ENCODE measurements around the gene KANK4.
"Not testable (repeated sequence)": the region's sequence is repeated elsewhere in the genome, so short reads cannot be mapped to it uniquely, and the experiment has no call there.

The KANK4 gene

DNA sequence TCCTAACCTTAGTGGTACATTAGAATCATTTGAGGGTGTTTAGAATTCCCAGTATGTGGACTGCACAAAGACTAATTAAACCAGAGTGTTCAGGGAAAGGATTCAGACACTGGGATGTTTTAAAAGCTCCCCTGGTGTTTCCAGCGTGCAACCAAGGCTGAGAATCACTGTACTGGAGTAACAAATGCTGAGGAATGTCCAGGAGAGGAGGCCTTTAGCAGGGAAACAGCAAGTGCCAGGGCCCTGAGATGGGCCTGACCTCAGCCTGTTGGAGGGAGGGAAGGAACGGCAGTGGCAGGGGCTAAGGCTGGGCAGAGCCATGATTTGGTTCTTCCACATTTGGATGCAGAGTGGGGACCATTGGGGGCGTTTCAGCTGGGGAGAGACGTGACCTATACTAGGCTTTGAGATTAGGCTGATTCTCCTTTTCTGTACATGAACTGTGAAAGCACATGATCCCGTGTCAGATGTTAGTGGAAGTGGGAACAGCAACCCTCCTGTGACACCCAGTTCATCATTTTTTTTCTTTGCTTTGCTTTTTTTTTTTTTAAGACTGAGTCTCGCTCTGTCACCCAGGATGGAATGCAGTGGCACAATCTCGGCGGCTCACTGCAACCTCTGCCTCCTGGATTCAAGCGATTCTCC is 49.3 kb downstream of the KANK4 start:
- DNase-seq, result no peak

DNA sequence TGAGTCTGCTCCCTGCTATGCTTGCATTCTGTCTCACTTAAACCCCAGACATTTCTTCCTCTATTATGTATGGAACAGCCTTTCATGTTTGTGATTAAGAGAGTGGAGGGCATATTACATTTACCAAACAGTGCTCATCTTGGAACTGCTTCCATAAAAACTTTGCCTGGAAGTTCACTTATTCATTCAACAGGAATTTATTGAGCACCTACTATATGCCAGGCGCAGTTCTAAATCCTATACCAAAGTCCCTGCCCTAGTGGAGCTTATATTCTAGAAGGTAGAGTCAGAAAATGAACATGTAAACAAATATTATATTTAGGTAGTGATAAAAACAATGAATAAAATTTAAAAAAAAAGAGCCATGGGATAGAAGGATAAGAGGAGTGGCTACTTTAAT is 49.8 kb downstream of the KANK4 start:
- no peak for DNase-seq

DNA sequence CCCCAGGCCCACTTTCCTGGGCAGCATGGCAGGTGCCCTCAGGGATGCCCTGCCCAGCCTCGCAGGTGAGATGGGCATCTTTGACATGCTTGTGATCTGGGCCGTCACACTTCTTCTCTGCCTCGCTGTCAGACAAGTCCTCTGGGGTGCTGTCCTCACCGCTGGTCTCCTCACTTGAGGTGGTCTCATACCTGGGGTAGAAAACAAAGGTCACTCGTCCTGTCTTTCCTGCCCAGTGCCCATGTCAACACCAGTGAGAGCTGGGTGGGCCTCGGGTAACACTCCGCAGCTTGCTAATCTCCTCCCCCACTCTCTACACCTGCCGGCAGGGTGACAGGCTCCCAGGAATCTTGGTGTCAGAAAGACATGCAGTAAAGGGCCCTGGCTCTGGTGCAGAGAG is 50.9 kb downstream of the KANK4 start:
- no peak for DNase-seq

DNA sequence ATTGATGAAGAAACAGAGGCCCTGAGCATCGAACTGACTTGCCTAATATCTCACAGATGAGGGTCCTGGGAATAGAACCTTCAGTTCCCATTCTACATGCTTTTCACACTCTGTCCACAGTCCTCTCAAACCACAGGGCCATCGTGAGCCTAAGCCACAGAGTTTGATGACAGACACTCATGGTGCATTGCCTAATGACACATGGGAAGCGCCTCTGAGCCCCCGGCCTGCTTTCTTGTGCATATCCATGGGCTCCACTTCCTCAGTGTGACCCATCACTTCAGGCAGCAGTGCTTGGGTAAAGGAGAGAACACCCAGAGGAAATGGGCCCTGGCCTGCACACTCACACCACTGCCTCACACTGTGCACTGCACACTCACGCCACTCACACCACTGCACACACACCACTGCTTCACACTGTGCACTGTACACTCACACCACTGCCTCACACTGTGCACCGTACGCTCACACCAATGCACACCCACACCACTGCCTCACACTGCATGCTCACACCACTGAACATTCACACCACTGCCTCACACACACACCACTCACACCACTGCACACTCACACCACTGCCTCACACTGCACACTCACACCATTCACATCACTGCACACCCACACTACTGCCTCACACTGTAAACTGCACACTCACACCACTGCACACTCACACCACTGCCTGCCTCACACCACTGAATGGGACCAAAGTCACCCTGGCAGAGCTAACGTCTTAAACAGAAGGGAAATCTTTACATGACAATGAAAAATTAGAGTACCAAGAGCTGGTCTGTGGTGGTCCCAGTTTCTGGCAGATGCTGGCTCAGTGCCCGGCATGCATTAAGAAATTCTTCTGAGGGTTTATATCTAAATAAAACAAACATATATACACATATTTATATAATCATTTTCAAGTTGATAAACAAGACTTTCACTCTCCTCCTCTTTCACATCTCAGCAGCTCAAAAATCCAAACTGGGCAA is 53.0 kb downstream of the KANK4 start:
- DNase-seq, result no peak

DNA sequence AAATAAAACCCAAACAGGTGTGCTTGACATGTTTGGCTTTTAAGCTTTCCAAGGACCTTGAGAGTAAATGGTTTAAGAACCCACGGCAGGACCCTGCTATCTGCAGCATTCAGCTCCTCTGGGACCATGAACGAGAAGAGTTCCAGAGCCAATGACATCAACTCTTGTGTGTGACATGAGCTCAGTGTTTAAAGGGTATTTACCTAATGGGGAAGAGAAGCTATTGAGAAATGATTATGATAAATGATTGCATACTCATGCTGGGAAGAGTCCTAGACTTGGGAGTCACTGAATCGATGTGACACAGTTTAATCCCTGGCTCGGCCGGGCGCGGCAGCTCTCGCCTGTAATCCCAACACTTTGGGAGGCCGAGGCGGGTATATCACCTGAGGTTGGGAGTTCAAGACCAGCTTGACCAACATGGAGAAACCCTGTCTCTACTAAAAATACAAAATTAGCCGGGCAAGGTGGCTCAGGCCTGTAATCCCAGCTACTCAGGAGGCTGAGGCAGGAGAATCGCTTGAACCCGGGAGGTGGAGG is 55.4 kb downstream of the KANK4 start:
- no peak for DNase-seq

DNA sequence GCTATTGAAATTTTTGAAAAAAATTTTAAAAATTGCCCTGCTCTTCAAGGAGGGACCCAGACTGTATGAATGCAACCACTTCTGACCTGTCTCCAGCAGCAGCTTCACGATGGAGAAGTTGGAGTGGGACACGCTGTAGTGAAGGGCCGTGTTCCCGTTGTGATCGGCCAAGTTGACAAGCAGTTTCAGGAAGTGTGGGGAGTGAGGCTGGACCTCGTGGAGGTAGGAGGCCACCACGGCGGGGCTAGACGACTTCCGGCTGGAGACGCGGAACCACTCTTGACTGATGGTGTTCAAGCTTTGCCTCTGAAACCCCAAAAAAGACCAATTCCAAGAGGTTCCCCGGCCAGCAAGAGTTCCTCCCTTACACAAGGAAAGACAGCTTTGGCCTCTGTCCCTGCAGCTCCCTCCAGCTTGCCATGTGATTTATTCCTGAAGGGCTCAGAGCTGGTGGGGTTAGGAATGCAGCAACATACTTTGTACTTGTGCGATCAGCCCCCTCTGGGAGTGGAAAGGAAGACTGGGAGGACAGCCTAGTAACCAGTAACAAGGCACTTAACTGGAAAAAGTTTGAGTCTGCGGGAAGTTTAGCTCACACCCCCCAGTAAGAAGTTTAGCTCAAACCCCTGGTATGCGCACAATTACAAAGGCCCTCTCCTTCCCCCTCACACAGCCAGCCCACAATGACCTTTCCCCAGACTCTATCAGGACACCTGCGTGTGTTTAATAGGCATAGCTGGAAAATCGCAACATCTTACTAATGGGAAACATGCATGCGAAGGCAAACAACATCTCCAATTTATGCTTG is 56.0 kb downstream of the KANK4 start:
- no peak for DNase-seq

DNA sequence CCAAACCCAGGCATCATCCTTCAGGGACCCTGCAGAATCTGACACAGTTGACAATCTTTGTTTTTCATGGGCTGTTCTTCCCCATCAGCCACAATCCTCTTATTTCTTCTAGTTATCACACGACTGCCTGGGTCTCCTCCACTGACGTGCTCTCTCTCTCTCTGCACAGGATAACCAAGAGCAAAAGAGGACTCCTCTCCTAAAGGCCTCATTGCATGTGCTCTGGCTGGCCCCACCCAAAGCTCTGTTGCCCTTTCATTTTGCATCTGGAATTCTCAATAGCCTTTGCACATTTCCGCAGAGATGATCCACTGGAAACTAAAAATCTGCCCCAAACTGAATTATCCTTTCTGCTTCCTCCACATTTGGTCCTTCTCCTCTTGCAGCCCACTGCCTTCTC is 58.5 kb downstream of the KANK4 start:
- DNase-seq, result no peak

DNA sequence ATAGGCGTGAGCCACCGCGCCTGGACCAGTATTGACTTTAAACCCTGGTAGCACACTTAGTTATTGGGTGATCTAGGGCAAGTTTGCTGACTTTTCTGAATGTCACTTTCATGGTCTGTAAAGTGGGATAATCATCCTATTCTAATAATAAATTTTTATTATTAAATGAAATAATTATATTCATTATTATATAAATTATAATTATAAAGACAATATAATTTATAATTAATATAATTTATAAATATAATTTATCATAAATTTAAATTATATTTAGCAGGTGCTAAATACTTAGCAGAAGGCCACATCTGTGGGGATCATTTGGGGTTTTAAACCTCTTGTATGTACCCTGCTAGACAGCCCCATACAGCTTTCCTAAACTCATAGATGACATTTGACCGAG is 59.7 kb downstream of the KANK4 start:
- DNase-seq, result no peak

DNA sequence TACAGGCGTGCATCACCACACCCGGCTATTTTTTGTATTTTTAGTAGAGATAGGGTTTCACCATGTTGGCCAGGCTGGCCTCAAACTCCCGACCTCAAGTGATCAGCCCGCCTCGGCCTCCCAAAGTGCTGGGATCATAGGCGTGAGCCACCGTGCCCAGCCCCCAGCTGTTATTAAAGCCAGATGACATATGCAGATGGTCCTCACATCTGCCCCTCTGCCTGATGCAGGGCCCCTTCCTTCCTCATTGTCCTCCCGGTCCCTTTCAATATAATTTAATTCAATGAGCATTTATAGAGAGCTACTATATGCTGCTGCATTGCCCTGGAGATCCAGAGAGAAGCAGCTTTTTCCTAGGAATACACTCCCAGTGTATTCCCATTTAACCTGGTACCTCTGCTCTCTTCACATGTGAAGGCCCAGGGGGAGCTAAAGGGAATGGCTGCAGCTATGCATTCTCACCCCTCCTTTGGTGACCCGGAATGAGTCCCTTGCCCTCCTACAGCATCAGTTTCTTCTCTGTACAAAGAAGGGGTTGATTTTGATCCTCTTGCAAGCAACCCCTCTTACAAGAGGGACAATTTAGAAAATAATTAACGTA is 69.0 kb downstream of the KANK4 start:
- no peak for DNase-seq

DNA sequence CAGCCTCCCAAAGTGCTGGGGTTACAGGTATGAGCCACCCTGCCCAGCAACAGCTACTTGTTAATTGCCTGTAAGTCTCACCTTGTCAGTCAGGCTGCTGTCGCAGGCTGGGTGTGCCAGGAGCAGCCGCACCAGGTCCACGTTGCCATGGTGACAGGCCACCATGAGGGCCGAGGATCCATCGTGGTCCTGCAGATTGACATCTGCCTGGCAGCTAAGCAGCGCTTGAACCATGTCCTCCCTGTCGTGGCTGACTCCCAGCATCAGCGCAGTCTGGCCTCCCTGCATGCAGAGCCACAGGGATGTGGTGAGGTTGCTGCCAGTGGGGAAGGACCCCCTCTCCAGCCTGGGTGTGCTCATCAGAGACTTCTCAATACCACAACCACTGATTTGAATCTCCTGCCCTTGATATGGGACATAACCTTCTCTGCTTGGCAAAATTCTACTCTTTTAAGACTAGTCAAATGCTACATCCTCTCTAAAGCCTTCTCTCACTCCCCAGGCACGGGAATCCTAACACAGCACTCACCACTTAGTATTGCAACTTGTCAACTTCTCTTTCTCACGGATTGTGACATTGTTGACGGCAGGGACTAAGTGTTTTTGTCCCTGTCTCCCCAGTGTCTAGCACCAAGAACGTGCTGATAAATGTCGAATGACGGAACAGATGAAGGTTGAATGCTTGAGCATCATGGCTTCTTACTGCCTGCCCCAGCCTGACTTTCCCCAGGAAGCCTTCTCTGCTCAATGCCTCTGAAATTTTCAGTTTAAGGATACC is 71.7 kb downstream of the KANK4 start:
- no peak for DNase-seq

DNA sequence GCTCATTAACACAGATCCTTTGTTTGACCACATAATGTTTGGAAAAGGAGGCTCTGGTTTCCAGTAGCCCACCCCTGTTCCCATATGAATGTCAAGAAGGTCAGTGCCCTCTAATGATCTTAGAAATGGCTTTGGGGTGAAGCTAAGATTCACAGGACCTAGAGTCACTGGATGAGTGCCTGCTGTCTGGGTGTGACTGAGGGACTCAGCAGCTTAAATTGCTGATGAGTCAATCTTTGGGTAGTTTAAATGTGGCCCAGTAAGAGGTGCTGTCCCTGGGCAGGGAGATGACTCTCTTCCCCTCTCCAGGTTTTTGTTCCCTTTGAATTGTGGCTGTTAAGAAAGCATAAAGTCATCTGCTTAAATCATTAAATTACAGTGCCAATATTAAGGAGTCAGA is 74.0 kb downstream of the KANK4 start:
- no peak for DNase-seq

DNA sequence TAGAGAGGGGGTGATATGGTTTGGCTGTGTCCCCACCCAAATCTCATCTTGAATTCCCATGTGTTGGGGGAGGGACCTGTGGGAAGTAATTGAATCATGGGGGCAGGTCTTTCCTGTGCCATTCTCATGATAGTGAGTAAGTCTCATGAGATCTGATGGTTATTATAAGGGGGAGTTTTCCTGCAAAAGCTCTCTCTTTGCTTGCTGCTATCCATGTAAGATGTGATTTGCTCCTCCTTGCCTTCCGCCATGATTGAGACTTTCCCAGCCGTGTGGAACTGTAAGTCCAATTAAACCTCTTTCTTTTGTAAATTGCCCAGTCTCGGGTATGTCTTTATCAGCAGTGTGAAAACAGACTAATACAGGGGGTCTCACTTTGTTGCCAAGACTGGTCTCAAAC is 74.9 kb downstream of the KANK4 start:
- DNase-seq, result not testable (repeated sequence)

DNA sequence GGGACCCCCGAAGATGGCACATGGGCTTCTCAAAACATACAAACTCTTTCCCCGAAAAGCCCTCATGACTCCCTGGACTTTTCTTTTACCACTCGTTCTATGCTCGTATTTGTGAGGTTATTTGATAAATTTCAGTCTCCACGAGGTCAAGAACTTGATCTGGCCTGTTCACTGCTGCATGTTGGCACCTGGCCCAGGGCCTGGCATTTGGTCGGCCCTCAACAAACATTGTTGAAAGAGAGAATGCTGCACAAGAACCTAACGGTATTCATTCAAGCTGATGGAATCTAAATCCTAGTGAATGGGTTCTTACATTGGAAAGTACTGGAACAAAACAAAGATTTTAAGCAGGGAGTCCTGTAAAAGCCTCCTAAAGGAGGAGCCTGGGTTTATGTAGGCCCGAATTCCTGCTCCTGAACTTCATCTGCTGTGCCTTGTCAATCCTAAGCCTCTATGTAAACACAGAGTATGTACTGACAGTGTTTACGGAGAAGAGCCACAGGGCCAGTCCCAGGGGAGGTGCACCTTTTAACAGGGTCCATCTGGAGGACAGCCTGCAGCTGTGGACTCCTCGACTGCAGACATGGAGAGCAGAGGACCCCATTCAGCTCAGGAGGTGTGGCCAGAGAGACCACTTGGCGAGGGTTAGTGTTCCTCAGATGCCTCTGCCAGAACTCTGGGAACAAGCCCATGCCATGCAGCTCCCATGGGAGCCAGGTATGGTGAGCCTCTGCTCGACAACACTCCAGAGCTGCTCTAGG is 77.7 kb downstream of the KANK4 start:
- no peak for DNase-seq

DNA sequence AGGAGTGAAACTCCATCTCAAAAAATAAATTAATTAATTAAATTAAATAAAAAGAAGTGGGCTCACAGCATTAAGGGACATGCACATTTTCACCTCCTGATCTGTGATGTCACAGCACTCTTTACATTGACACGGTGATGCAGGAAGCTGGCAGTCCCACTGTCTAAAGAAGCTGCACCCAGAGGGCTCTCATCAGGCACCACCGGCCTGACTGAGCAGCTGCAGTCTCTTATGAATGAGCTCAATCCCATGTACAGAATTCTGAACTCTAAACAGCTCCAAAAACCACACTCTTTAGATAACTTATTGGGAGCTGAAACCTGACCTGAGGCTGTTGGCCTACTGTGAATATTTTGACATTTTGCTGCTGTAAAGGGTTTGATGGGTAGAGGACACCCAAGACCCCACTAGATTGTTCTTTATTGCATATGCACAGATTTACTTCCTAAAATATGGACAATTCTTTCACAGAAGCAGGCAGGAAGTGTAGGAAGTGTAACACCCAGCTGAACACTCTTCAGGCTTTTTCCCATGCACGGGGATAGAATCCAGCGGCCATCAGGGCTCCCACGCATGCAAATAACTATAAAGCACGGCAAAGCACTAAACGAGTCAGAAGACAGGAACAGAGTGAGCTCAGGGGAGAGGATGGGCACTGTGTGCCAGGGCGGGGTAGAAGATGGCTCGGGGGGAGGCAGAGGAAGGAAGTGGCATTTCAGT is 78.4 kb downstream of the KANK4 start:
- no peak for DNase-seq

DNA sequence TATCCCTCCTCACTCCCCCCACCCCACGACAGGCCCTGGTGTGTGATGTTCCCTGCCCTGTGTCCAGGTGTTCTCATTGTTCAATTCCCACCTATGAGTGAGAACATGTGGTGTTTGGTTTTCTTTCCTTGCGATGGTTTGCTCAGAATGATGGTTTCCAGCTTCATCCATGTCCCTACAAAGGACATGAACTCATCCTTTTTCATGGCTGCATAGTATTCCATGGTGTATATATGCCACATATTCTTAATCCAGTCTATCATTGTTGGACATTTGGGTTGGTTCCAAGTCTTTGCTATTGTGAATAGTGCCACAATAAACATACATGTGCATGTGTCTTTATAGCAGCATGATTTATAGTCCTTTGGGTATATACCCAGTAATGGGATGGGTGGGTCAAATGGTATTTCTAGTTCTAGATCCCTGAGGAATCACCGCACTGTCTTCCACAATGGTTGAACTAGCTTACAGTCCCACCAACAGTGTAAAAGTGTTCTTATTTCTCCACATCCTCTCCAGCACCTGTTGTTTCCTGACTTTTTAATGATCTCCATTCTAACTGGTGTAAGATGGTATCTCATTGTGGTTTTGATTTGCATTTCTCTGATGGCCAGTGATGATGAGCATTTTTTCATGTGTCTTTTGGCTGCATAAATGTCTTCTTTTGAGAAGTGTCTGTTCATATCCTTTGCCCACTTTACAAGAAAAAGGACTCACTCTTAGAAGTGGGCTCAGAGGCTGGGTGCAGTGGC is 79.4 kb downstream of the KANK4 start:
- not testable (repeated sequence) for DNase-seq

DNA sequence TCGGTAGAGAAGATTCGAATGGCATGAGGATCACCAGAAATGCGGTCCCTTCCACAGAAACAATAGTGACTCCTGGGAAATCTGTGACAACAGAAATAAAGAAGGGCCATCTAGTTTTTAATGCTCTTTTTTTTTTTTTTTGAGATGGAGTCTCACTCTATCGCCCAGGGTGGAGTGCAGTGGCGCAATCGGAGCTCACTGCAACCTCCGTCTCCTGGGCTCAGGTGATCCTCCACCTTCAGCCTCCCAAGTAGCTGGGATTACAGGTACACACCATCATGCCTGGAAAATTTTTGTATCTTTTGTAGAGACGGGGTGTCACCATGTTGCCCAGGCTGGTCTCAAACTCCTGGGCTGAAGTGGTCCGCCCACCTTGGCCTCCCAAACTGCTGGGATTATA is 80.7 kb downstream of the KANK4 start:
- DNase-seq, result no peak

DNA sequence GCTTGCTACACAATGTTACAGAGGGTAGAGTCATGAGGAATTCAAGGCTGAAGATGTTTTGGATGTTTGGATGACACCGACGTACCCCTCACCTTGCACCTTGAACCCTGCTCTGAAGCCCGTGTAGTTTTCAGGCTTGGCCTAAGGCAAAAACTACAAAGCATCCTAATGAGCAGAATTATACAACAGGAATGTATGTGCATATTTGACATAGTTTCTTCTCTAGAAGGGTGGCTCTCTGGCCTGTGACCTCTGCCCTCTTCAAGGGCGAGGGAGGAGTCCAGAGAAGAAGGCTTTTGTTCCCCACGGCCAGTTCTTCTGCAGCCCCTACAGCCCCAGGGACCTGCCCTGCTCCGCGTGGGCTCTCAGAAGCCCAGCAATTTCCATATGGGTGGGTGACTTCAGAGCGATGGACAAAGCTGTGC is 81.3 kb downstream of the KANK4 start:
- no peak for DNase-seq

DNA sequence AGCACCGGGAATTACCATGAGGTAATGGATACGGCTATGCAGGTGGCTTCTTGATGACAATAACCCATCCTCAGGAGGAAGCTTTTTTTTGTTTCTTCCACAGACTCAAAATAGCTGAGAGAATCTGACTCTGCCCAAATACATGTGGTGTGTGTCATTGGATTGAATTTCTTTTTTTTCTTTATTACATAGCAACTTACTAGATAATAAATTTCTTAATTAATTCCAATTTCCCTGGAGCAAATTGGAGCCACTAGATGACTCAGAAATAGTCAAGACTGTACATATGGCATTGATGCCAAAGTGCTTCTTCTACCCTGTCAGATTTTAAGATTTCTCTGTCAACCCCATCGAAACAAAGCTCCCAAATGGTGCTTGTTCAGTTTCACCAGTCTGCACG is 81.9 kb downstream of the KANK4 start:
- DNase-seq, result no peak

DNA sequence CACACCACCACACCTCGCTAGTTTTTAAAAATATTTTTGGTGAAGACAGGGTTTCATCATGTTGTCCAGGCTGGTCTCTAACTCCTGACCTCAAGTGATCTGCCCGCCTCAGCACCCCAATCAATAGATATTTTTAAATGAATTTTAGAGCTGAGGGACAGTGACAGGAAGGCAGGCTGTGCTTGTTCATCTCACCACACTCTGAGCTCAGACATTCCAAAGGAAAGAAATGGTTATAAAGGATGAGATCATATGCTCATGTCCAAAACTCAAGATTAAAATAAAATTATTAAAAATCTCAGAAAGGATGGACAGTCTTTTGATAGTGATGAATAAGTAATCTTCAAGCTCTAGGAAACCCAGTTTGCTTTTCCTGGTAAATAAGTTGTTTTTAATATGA is 83.7 kb downstream of the KANK4 start:
- DNase-seq, result no peak

DNA sequence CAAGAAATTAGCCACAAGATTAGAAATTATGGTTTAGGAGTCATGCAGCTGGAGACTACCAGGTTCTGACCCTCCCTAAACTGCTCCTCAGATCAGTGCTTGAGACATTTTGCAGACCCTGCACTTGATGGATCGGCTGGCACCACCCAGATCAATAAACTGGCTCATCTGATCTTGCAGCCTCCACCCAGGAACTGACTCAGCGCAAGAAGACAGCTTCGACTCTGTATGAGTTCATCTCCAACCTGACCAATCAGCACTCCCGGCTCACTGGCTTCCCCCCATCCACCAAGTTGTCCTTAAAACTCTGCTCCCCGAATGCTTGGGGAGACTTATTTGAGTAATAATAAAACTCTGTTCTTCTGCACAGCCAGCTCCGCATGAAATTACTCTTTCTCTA is 84.5 kb downstream of the KANK4 start:
- DNase-seq, result no peak
